ENCODE results near the gene DNAH5. TPM values are rescaled to one million over a fixed set of nuclear protein-coding genes. Genes with fewer than 3 reads are reported as not detected.

The DNAH5 gene
- total RNA-seq, 4 donors from 2014 or later, result under 0.01 to 1.8 (median 0.18) TPM

GRCh38 chr5:13919786-13920185, 24.7 kb downstream of the DNAH5 start:
- intact Hi-C loops (cut with DNase I; ENCODE audit: low total_unique reads), result no loop called here
- DNase-seq, result no peak
- H3K36me3 ChIP-seq, result no peaks in the 10 kb centered on the region
- no peaks in the 10 kb centered on the region for H3K27me3 ChIP-seq
- no peak overlapping the region for H3K27ac ChIP-seq
- no peaks in the 10 kb centered on the region for H3K4me1 ChIP-seq
- no peak for TF ChIP-seq POLR2A (IDR thresholded peaks at IDR 0.05)
- no peak for TF ChIP-seq CTCF (IDR thresholded peaks at IDR 0.05)
- no peaks in the 10 kb centered on the region for H3K9me3 ChIP-seq
- H3K4me3 ChIP-seq, result no peak overlapping the region

DNA sequence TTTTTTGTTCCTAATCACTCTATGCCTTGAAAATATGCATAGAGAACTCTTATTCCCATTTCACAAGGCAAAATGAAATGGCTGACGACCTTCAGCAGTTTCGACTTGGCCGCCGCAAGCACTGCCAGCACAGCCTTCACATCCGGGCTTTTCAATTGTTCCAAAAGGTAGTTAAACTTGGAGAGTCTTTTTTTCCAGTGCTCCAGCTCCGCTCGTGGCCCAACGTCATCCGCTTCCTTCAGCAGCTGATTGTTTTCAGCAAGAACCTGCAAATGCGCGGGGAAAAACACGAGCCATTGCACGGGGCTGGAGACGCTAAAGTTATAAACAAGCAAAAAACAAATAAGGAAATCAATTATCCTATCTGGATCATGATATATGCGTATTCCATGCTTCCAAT, 25.4 kb downstream of the DNAH5 start:
- DNase-seq, result no peak
- no peak for TF ChIP-seq POLR2A (IDR thresholded peaks at IDR 0.05)
- TF ChIP-seq CTCF (IDR thresholded peaks at IDR 0.05), result no peak
- intact Hi-C loops (cut with DNase I; ENCODE audit: low total_unique reads), result no loop called here

DNA sequence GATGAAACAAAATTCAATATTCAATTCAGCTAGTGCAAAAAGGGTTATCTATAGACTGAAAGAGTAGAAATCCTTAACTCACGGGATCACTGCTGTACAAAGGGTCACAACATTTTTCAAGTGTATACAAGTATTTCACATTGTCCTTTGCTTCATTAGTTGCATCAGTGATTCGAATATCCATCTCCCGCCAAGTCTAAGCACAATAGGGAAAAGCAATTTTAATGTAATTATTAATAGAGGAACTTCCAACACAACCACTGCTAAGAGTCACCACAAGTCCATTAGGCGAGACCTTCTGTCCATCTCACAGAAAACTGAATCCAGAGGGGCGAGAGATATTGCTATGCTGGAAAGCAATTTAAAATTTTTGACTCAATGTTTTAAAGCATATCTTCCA, 27.4 kb downstream of the DNAH5 start:
- intact Hi-C loops (cut with DNase I; ENCODE audit: low total_unique reads), result no loop called here
- no peaks in the 10 kb centered on the region for H3K36me3 ChIP-seq
- no peaks in the 10 kb centered on the region for H3K27me3 ChIP-seq
- no peak overlapping the region for H3K27ac ChIP-seq
- H3K4me3 ChIP-seq, result no peak overlapping the region
- H3K9me3 ChIP-seq, result no peaks in the 10 kb centered on the region
- DNase-seq, result no peak
- no peaks in the 10 kb centered on the region for H3K4me1 ChIP-seq
- no peak for TF ChIP-seq POLR2A (IDR thresholded peaks at IDR 0.05)
- no peak for TF ChIP-seq CTCF (IDR thresholded peaks at IDR 0.05)

More for the DNA sequence above, 25.4 kb downstream of the DNAH5 start:
- Histone ChIP-seq H3K4me3 (no peak overlapping the region), H3K27me3 (no peaks in the 10 kb centered on the region), H3K4me1 (no peaks in the 10 kb centered on the region), H3K27ac (no peak overlapping the region), H3K9me3 (no peaks in the 10 kb centered on the region), H3K36me3 (no peaks in the 10 kb centered on the region)

DNA sequence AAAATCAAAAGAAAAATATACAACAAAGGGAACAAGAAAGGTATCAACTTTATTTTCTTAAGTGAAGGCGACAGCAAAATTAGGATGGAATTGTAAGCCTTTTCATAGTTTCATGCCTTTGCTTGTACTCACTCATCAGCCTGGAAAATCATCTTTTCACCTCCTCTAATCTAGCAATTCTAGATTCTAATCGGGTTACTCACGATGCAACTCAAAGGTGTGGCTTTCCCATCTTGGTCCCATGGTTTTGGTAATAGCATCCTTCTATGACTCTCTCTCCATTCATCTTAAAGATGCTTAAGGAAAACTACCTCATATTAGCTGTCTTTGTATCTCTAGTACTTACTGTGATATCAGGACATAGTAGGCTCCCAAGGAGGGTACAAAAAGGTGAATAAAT, 30.5 kb downstream of the DNAH5 start:
- H3K27ac ChIP-seq, result no peak overlapping the region
- TF ChIP-seq CTCF (IDR thresholded peaks at IDR 0.05) (no peak), POLR2A (IDR thresholded peaks at IDR 0.05) (no peak)
- no peaks in the 10 kb centered on the region for H3K27me3 ChIP-seq
- no peaks in the 10 kb centered on the region for H3K4me1 ChIP-seq
- H3K9me3 ChIP-seq, result no peaks in the 10 kb centered on the region
- intact Hi-C loops (cut with DNase I; ENCODE audit: low total_unique reads), result no loop called here
- no peaks in the 10 kb centered on the region for H3K36me3 ChIP-seq
- no peak for DNase-seq
- H3K4me3 ChIP-seq, result no peak overlapping the region

DNA sequence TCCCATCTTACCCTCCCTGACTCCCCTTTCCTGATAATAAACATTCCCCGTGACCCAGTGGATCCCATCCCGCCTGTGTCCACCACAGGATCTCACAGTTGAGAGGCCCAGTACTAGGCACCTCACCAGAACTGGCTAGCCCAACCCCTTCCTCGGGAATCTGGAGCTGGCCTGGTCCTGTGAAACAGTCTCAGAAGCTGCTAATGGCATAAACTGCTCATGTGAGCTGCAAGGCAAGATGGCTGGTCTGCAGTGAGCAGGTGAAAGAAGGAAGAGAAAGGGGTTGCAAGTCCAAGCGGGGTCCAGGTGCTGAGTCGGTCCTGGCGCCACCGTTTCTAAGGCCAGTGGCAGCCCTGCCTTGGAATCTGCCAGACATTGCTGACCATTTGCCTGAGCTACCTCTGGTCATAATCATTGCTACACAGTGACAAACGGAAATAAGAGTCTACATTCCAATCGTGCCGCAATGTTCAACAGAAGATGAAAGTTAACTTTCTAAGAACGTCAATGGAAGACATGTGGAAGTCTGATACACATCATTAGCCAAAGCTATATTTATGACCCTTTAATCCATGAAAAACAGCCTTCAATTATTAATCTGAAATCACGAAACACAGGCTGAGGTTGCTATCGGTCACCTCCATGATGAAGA, 33.7 kb downstream of the DNAH5 start:
- DNase-seq, result no peak
- Histone ChIP-seq H3K36me3 (no peaks in the 10 kb centered on the region), H3K27ac (no peak overlapping the region), H3K9me3 (no peaks in the 10 kb centered on the region), H3K27me3 (no peaks in the 10 kb centered on the region), H3K4me1 (no peaks in the 10 kb centered on the region), H3K4me3 (no peak overlapping the region)
- intact Hi-C loops (cut with DNase I; ENCODE audit: low total_unique reads), result no loop called here
- TF ChIP-seq POLR2A (IDR thresholded peaks at IDR 0.05) (no peak), CTCF (IDR thresholded peaks at IDR 0.05) (no peak)
